IMR-90 (cell line): ENCODE results near the gene ORC1. TPM values are rescaled to one million over a fixed set of nuclear protein-coding genes. Genes with fewer than 3 reads are reported as not detected.

ENCODE experiments used
- ATAC-seq: fragments of 200-7000 bp; cut with Tn5 transposase; 2 replicates; pipeline ENCODE4 v1.9.1; 2020; ENCODE audit warnings: low read depth, mild to moderate bottlenecking, moderate library complexity
- BruUV-seq: library from RNA; stranded (reverse); fragments of 400-500 nt; replicated peaks from 2 replicates; lab custom pipeline; 2021; lab: Mats Ljungman, UMichigan
- CTCF ChIA-PET: fragments of 300-600 bp; formaldehyde crosslinking; extraction: SDS; loops from one replicate; lab custom pipeline; 2021; ENCODE audit warnings: antibody characterized with exemption; lab: Yijun Ruan, JAX
- POLR2A ChIA-PET: fragments of 300-600 bp; sonication (Branson Sonifier 250); formaldehyde crosslinking; loops from one replicate; lab custom pipeline; 2022; ENCODE audit warnings: antibody characterized with exemption; ENCODE audit not compliant: unreplicated experiment; lab: Charles Lee
- DNase-seq: peaks from one replicate; pipeline ENCODE4 v3.0.0; 2013
- H2AFZ ChIP-seq: replicated peaks from 2 replicates; pipeline ENCODE3; 2013; ENCODE audit warnings: low read length, mild to moderate bottlenecking; ENCODE audit not compliant: poor library complexity
- H2AK5ac ChIP-seq: 2 replicates; pipeline ENCODE4 v1.6.1; 2013; ENCODE audit warnings: low read depth, low read length, inconsistent platforms
- H2AK9ac ChIP-seq: replicated peaks from 2 replicates; pipeline ENCODE3; 2013; ENCODE audit warnings: mild to moderate bottlenecking, low read depth, low read length, moderate library complexity; ENCODE audit not compliant: poor library complexity
- H2BK120ac ChIP-seq: 2 replicates; pipeline ENCODE4 v1.6.1; 2013; ENCODE audit warnings: low read depth, low read length, inconsistent platforms
- H2BK15ac ChIP-seq: 3 replicates; pipeline ENCODE4 v1.6.1; 2013; ENCODE audit warnings: low read depth, low read length, inconsistent platforms
- H2BK20ac ChIP-seq: 2 replicates; pipeline ENCODE4 v1.6.1; 2013; ENCODE audit warnings: low read depth, mild to moderate bottlenecking, inconsistent platforms, low read length, moderate library complexity
- H2BK5ac ChIP-seq: 2 replicates; pipeline ENCODE4 v1.6.1; 2013; ENCODE audit warnings: mild to moderate bottlenecking, low read depth, low read length, inconsistent platforms; ENCODE audit not compliant: poor library complexity, severe bottlenecking
- H3K14ac ChIP-seq: replicated peaks from 2 replicates; pipeline ENCODE4 v1.6.1; 2013; ENCODE audit warnings: low read depth, low read length, inconsistent platforms
- H3K18ac ChIP-seq: 2 replicates; pipeline ENCODE4 v1.6.1; 2013; ENCODE audit warnings: low read depth, low read length, control low read depth
- H3K23ac ChIP-seq: 2 replicates; pipeline ENCODE4 v1.6.1; 2013; ENCODE audit warnings: low read depth, low read length, inconsistent platforms
- H3K27ac ChIP-seq: 2 replicates; pipeline ENCODE4 v1.5.1; 2013; ENCODE audit warnings: mild to moderate bottlenecking, control low read depth, low read length; ENCODE audit not compliant: insufficient read depth
- H3K27me3 ChIP-seq: 2 replicates; pipeline ENCODE4 v1.6.1; 2013; ENCODE audit warnings: low read length; ENCODE audit not compliant: control insufficient read depth, insufficient read depth
- H3K36me3 ChIP-seq: 2 replicates; pipeline ENCODE4 v1.6.1; 2013; ENCODE audit warnings: low read length, mixed read lengths; ENCODE audit not compliant: control insufficient read depth, insufficient read depth
- H3K4ac ChIP-seq: 2 replicates; pipeline ENCODE4 v1.6.1; 2013; ENCODE audit warnings: low read depth, low read length, inconsistent platforms
- H3K4me1 ChIP-seq: 2 replicates; pipeline ENCODE4 v1.6.1; 2013; ENCODE audit warnings: low read length, mixed read lengths; ENCODE audit not compliant: control insufficient read depth, insufficient read depth
- H3K4me2 ChIP-seq: 2 replicates; pipeline ENCODE4 v1.6.1; 2013; ENCODE audit warnings: low read depth, mild to moderate bottlenecking, control low read depth, low read length, moderate library complexity
- H3K4me3 ChIP-seq: 2 replicates; pipeline ENCODE4 v1.5.1; 2013; ENCODE audit warnings: low read depth, mild to moderate bottlenecking, control low read depth, low read length, moderate library complexity; ENCODE audit not compliant: insufficient read depth
- H3K56ac ChIP-seq: 2 replicates; pipeline ENCODE4 v1.6.1; 2013; ENCODE audit warnings: low read length, inconsistent platforms; ENCODE audit not compliant: insufficient read depth; ENCODE audit errors: extremely low read depth
- H3K79me1 ChIP-seq, 2 experiments: 2 replicates each; pipeline ENCODE4 v1.6.1; 2013; ENCODE audit warnings: low read length in 2 of 2, inconsistent platforms in 1 of 2, low read depth in 1 of 2
- H3K9ac ChIP-seq: 2 replicates; pipeline ENCODE4 v1.6.1; 2013; ENCODE audit warnings: low read depth, low read length, control low read depth
- H3K9me1 ChIP-seq: 2 replicates; pipeline ENCODE4 v1.6.1; 2013; ENCODE audit warnings: low read length, inconsistent platforms; ENCODE audit not compliant: insufficient read depth
- H3K9me3 ChIP-seq: 2 replicates; pipeline ENCODE4 v1.6.1; 2013; ENCODE audit warnings: low read length; ENCODE audit not compliant: control insufficient read depth, insufficient read depth
- H4K20me1 ChIP-seq: 2 replicates; pipeline ENCODE4 v1.6.1; 2013; ENCODE audit warnings: low read length, inconsistent platforms; ENCODE audit not compliant: insufficient read depth
- H4K5ac ChIP-seq: 2 replicates; pipeline ENCODE4 v1.6.1; 2013; ENCODE audit warnings: mild to moderate bottlenecking, low read depth, low read length, control low read depth
- H4K8ac ChIP-seq, 2 experiments: 2 replicates each; pipeline ENCODE4 v1.6.1; 2013; ENCODE audit warnings: low read depth in 2 of 2, low read length in 2 of 2, control low read depth in 1 of 2, inconsistent platforms in 1 of 2
- H4K91ac ChIP-seq: 2 replicates; pipeline ENCODE4 v1.6.1; 2013; ENCODE audit warnings: low read depth, low read length, inconsistent platforms; ENCODE audit not compliant: insufficient read depth
- CHD1 ChIP-seq: IDR thresholded peaks from 2 replicates; pipeline ENCODE4 v1.6.1; 2012; ENCODE audit warnings: low read depth, low read length, improper control_type of control experiment
- FOS ChIP-seq: fragments of 150-350 bp; IDR thresholded peaks from 2 replicates; pipeline ENCODE4 v1.6.1; 2016; ENCODE audit warnings: low read depth, low read length
- MAFK ChIP-seq: IDR thresholded peaks from 2 replicates; pipeline ENCODE4 v1.6.1; 2012; ENCODE audit warnings: low read depth, low read length, improper control_type of control experiment
- MAZ ChIP-seq: IDR thresholded peaks from 2 replicates; pipeline ENCODE4 v1.6.1; 2012; ENCODE audit warnings: low read depth, mild to moderate bottlenecking, low read length, improper control_type of control experiment, moderate library complexity, borderline replicate concordance
- NFE2L2 ChIP-seq: fragments of 150-350 bp; IDR thresholded peaks from 2 replicates; pipeline ENCODE4 v1.6.1; 2016; ENCODE audit warnings: low read depth, mild to moderate bottlenecking, low read length
- POLR2A ChIP-seq: IDR thresholded peaks from 2 replicates; pipeline ENCODE4 v1.6.1; 2012; ENCODE audit warnings: mild to moderate bottlenecking, low read depth, low read length
- RFX5 ChIP-seq: IDR thresholded peaks from 2 replicates; pipeline ENCODE4 v1.8.0; 2012; ENCODE audit warnings: low read depth, mild to moderate bottlenecking, low read length, moderate library complexity
- WGBS, 2 experiments: methylation state at CpG; one replicate each; pipeline versions ENCODE4 v1.1.5 to v1.1.7; 2013; ENCODE audit warnings: missing lambda C conversion rate in 2 of 2; ENCODE audit not compliant: insufficient read length in 1 of 2; ENCODE audit errors: extremely low coverage in 2 of 2; 5-methylcytosine and 5-hydroxymethylcytosine counted together
- dilution Hi-C: fragments of 300-500 bp; cut with HindIII; formaldehyde crosslinking; loops from one replicate; pipeline ENCODE4 v1.14.3; 2018; ENCODE audit warnings: low sequenced_read_pairs; ENCODE audit not compliant: unreplicated experiment
- in situ Hi-C: fragments of 300-500 bp; cut with MboI; formaldehyde crosslinking; loops from 3 replicates; pipeline ENCODE4 v1.14.3; 2019; ENCODE audit warnings: low sequenced_read_pairs, inconsistent platforms, mixed read lengths
- intact Hi-C: fragments of 100-400 bp; cut with micrococcal nuclease; formaldehyde crosslinking; loops from 2 replicates; pipeline ENCODE4 v1.10.0; 2022
- polyA plus RNA-seq, 3 experiments: library from polyadenylated mRNA; depleted of rRNA; stranded (reverse); fragments of >200 nt; gene quantifications; 2 replicates each; pipeline ENCODE4 v1.2.3, GENCODE V29; 2012; ENCODE audit warnings: low replicate concordance in 1 of 3
- total RNA-seq: library from RNA; depleted of rRNA; stranded (reverse); fragments of >200 nt; gene quantifications from 2 replicates; pipeline ENCODE4 v1.2.3, GENCODE V29; 2012
- TF ChIP-seq, protein P1 (sequence below): fragments of 150-350 bp; IDR thresholded peaks from 2 replicates; pipeline ENCODE4 v1.6.1; 2017; ENCODE audit warnings: mild to moderate bottlenecking, antibody characterized with exemption, low read length, low read depth

The ORC1 gene
- total and polyA plus RNA-seq, 2 of the 4 experiments (the other 2 are of a cell fraction), result 6.3 to 10.6 TPM

DNA sequence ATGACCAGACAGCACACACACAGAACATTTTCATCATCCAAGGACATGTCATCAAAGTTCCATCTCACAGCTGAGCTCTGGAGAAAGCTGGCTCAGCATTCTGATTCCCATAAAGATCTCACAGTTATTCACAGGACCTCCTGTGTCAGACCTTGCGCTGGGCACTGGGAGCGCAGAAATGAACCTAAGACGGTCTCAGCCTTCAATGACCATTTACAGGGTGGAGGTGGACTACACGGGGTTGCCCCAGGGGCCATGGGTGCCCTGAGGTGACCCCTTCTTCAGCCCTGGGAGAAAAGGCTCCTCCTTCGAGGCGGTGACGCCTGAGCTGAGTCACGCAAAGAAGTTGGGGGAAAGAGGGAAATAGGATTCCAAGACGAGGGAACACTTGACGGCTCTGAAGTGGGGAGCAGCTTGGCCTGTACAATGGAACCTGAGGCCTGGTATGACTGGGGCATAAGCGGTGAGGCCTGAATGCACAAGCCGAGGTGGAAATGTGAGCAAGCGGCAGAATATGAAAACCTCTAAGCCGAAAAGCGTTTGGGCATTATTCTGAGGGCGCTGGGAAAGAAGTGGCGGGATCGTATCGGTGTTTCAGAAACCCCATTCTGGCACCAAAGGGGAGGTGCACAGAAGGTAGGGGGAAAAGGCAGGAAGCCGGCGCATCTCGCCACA lies 39.0 kb downstream of the ORC1 start:
- Histone ChIP-seq H3K56ac (peak overlapping the region; percentile 73), H3K27ac (peak overlapping the region; percentile 73), H2BK5ac (peak overlapping the region; percentile 35), H4K5ac (peak overlapping the region; percentile 61), H2AK9ac (peak overlapping the region; percentile 59), H2AK5ac (peak overlapping the region; percentile 96), H3K4me3 (peak overlapping the region; percentile 77), H3K27me3 (no peaks in the 10 kb centered on the region), H2BK120ac (peak overlapping the region; percentile 4; the same call in 1 of the 2 replicates), H3K9me3 (no peaks in the 10 kb centered on the region), H3K9me1 (peaks cover 17% of the 10 kb centered on the region), H4K20me1 (peaks cover 12% of the 10 kb centered on the region; the same call in 1 of the 2 replicates), H2BK20ac (peak overlapping the region; percentile 20; the same call in 1 of the 2 replicates), H3K36me3 (peaks cover 27% of the 10 kb centered on the region), H3K9ac (peak overlapping the region; percentile 87), H2BK15ac (peak overlapping the region; percentile 4; the same call in 1 of the 3 replicates), H3K4me2 (peak overlapping the region; percentile 71), H3K79me1 (peaks cover 19 to 51% of the 10 kb centered on the region in 2 experiments), H3K18ac (peak overlapping the region; percentile 37), H3K14ac (peak overlapping the region; percentile 67), H3K4ac (peak overlapping the region; percentile 70), H4K8ac (peak overlapping the region; percentile 76 to 87; a peak in 3 of 4 replicates), H2AFZ (peak overlapping the region; percentile 88), H3K23ac (peak overlapping the region; percentile 39), H3K4me1 (peaks cover 7% of the 10 kb centered on the region), H4K91ac (peak overlapping the region; percentile 70)
- CTCF ChIA-PET, result interaction anchor here (0.9 kb wide), 1 partner anchor 17 kb away, joined by 3 read pairs; no protein-coding TSS in a partner anchor
- POLR2A ChIA-PET, result no interaction called here
- intact Hi-C loops, result no loop called here
- dilution Hi-C loops, result no loop called here
- ATAC-seq (peak; percentile 41), DNase-seq (peak; percentile 69)
- TF ChIP-seq, protein P1, sequence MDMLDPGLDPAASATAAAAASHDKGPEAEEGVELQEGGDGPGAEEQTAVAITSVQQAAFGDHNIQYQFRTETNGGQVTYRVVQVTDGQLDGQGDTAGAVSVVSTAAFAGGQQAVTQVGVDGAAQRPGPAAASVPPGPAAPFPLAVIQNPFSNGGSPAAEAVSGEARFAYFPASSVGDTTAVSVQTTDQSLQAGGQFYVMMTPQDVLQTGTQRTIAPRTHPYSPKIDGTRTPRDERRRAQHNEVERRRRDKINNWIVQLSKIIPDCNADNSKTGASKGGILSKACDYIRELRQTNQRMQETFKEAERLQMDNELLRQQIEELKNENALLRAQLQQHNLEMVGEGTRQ, result no peak
- TF ChIP-seq MAZ (peak; percentile 24; the same call in 1 of the 2 replicates), POLR2A (peak; percentile 69; the same call in 1 of the 2 replicates), MAFK (peak; percentile 89), FOS (peak; percentile 43; the same call in 1 of the 2 replicates), NFE2L2 (peak; percentile 13; the same call in 1 of the 2 replicates), CHD1 (no peak), RFX5 (no peak)
- in situ Hi-C loops, result no loop called here
- WGBS, 2 experiments, result 2% methylated on average over 15 of the region's 22 CpGs; no CpG with 5 or more reads in 1 of the 2 experiments
- BruUV-seq, result TSS peak; percentile 59
